ENCODE measurements around the gene TRAPPC8. TPM values are rescaled to one million over a fixed set of nuclear protein-coding genes. Genes with fewer than 3 reads are reported as not detected.

Gene TRAPPC8
- total RNA-seq, 4 donors from 2014 or later, result 36.5 to 49.4 (median 45.1) TPM

DNA sequence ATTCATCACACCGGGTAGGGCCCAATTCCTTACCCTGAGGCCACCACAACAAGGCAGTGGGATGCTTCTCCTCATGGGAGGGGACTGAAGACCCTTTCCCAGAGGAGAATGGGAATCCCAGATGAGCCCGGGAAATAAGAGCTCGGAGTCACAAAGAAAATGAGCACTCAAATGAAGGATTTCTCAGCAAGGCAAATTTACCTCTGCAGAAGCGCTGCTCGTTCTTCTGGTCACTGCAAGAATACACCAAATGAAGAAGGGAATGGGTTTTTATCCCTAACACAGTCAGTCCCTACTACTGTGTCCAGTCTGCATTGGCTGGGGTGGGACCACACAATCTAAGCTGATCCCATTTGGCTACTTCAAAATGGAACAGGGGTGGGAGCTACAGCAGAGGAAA lies 35.7 kb upstream of the TRAPPC8 start:
- TF ChIP-seq, protein P1, sequence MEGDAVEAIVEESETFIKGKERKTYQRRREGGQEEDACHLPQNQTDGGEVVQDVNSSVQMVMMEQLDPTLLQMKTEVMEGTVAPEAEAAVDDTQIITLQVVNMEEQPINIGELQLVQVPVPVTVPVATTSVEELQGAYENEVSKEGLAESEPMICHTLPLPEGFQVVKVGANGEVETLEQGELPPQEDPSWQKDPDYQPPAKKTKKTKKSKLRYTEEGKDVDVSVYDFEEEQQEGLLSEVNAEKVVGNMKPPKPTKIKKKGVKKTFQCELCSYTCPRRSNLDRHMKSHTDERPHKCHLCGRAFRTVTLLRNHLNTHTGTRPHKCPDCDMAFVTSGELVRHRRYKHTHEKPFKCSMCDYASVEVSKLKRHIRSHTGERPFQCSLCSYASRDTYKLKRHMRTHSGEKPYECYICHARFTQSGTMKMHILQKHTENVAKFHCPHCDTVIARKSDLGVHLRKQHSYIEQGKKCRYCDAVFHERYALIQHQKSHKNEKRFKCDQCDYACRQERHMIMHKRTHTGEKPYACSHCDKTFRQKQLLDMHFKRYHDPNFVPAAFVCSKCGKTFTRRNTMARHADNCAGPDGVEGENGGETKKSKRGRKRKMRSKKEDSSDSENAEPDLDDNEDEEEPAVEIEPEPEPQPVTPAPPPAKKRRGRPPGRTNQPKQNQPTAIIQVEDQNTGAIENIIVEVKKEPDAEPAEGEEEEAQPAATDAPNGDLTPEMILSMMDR (IDR thresholded peaks at IDR 0.05; ENCODE audit: low read depth), result no peak

DNA sequence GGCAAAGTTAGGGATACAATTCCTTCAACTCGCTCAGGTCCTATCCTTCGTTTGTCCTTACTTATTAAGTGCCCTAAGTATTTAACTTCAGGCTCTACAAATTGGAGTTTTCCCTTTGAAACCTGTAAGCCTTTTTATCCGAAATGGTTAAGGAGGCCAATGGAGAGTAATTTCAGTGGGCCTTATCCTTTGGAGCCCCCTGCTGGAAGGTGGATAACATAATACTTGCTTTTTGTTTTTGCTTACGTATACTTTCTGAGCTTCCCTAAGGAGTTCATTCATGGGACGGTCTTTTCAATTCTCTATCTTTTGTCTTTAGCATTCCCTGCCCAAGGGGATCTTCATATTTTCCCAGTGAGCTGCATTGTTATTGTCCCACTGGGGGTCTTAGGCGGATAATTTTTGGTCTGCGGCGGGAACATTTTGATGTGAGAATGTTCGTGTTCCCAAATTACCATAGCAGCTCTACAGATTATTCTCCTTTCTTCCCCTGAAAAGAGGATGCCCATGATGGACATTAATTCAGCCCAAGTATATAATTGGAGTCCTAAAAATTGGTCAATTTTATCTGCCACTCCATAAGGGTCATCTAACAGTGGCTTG lies 34.4 kb upstream of the TRAPPC8 start:
- TF ChIP-seq, protein P1 (IDR thresholded peaks at IDR 0.05; ENCODE audit: low read depth), result no peak

DNA sequence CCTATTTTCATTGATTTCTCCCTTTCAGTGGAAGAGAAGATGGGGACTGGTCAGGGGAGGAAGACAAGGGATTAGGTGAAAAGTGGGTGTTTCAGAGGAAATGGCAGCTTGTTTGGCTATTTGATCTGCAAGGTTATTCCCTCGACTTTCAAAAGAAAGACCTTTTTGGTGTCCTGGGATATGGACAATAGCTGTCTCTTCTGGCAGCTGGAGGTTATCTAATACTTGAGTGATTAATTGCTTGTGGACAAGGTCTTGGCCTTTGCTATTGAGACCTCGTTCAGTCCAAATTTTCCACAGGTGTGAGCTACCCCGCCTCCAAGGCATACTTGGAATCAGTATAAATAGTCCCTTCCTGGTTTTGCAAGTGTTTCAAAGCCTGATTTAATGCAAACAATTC lies 33.3 kb upstream of the TRAPPC8 start:
- TF ChIP-seq, protein P1 (IDR thresholded peaks at IDR 0.05; ENCODE audit: low read depth), result no peak

DNA sequence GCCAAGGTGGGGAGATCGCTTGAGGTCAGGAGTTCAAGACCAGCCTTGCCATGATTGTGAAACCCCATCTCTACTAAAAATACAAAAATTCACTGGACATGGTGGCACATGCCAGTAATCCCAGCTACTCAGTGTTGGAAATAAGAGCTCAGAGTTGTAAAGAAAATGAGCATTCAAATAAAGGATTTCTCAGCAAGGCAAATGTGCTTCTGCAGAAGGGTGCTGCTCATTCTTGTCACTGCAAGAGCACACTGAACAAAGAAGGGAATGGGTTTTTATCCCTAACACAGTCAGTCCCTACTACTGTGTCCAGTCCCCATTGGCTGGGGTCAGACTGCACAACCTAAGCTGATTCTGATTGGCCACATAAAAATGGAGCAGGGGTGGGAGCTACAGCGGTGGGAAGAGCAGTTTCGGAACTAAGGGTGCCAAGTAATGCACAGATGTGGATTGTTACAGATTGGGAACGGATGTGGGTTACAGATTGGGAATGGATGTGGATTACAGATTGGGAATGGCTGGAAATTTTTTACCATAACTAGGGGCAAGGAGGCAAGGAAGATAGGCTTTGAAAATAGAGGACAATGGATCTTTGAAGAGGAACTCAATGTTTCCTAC lies 31.1 kb upstream of the TRAPPC8 start:
- TF ChIP-seq, protein P1 (IDR thresholded peaks at IDR 0.05; ENCODE audit: low read depth), result no peak

DNA sequence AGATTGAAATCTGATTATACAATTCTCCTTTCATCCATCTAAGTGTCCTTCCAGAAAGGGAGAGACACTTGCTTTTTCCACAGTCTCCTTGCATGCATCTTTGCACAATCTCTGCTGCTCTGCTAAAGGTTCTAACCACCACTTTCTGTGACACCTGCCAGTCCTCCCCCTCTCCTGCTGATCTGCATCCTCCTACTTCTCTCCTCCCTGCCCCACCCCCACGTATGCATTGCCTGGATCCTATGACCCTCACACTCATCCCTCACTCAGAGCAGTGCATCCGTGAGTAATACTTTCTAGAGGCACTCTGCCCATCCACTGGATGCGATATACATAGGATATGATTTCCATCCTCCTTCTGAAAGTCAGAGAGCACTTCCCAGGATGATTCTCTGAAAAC lies 27.7 kb upstream of the TRAPPC8 start:
- TF ChIP-seq, protein P1 (IDR thresholded peaks at IDR 0.05; ENCODE audit: low read depth), result no peak

DNA sequence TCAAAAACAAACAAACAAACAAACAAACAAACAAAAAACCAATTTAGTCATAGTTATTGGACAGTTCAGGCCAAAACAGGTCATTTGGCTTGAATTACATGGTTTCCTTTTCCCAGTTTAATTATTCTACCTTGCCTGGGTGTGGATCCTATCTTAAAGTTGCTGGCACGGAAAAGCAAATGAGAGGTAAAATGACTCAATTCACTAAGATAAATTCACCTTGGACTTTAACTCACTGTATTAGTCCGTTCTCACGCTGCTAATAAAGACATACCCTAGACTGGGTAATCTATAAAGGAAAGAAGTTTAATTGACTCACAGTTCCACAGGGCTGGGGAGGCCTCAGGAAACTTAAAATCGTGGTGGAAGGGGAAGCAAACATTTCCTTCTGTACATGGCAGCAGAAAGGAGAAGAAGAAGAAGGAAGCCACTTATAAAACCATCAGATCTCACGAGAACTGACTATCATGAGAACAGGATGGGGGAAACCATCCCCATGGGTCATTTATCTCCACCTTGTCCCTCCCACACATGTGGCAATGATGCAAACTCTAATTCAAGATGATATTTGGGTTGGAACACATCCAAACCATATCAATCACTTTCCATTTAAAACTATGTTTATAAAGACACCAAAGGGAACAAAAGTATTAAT lies 22.5 kb upstream of the TRAPPC8 start:
- TF ChIP-seq, protein P1 (IDR thresholded peaks at IDR 0.05; ENCODE audit: low read depth), result no peak

DNA sequence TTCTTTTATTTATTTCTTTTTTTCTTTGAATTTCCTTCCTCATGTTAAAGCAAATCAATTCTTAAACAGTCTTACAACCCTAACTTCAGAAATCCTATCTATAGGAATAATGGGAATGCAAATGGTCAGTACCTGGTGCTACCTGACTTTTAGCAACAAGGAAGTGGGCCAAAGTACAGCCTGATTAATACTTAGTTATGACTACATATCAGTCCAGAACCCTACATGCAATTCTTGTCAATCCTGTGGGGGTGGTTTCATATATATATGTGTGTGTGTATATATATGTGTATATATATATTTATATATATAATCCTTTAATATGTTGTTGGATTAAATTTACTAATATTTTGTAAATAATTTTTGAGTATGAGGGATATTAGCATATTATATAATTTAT lies 14.8 kb upstream of the TRAPPC8 start:
- TF ChIP-seq, protein P1 (IDR thresholded peaks at IDR 0.05; ENCODE audit: low read depth), result no peak
